KG1 (cell line): ENCODE results near the gene CES4A.
"Not testable (repeated sequence)": the region's sequence is repeated elsewhere in the genome, so short reads cannot be mapped to it uniquely, and the experiment has no call there.

Experiments
- DNase-seq: peaks from one replicate; lab custom pipeline; 2025; lab: John Stamatoyannopoulos, UW

Gene CES4A

DNA sequence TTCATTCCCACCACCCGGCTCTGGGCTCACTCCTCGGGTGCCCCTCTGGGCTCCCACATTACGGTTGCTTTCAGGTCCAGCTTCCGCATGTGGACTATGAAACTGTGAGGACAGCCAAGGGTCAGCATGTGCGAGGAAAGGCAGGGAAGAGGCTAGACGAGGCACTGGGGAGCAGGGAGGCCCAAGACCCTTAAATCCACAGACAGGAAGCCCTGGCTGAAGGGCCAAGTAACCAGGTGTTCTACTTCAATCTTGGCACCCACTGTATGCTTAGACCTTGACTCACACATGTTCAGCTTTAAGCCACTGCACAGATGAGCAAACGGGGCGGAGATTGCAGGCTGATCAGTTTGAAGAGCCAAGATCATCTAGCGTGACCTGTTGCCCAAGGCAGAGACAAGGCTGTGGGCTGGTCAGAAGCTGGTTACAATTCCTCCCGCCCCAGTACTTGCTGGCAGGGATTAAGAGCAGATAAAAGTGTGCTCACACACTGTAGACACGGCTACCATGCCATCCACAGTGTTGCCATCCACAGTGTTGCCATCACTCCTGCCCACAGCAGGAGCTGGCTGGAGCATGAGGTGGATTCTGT, at the start of gene CES4A:
Gene CES4A, plus strand, starts transcription at position 393 of the 592 bp plus-strand sequence. Its CDS starts 184 bp downstream, at position 577.
- no peak for DNase-seq

DNA sequence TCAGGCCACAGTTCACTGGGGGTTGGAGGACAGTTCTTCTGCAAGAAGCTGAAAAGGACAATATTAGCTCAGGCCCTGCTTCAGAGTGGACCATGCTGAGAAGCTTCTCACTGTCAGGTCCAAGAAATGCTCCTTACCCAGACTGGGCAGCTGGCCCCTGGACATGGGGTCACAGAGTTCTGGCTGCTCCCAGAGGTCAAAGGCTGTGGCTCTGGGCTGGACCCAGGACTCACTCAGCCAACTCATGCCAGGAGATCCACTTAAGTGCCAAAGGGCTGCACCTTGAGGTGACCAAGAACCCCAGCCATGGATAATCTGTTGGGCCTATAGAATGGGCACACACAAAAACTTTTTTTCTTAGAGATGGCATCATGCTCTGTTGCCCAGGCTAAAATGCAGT, 49.0 kb upstream of the CES4A start:
- DNase-seq, result no peak

DNA sequence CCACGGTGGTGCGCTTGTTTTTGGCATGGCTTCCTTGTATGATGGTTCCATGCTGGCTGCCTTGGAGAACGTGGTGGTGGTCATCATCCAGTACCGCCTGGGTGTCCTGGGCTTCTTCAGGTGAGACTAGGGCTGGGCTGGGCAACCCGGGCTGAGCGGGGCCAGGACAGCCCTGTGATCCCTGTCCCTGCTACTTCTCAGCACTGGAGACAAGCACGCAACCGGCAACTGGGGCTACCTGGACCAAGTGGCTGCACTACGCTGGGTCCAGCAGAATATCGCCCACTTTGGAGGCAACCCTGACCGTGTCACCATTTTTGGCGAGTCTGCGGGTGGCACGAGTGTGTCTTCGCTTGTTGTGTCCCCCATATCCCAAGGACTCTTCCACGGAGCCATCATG, 48.2 kb upstream of the CES4A start:
- no peak for DNase-seq

DNA sequence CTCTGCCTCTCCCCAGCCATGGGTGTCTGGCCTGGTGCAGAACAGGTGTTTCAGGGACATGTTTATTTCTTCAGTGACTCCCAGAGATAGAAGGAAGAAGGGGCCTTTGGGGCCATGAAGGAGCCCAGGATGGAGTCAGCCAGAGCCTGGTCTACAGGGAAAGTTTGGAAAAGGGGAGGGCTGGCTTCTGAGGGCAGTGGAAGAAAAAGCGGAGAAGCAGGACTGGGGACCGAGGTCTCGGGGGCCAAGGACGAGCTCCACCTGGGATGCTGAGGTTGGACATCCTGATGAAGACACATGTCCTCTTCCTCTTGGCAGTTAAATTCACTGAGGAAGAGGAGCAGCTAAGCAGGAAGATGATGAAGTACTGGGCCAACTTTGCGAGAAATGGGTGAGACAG, 45.4 kb upstream of the CES4A start:
- no peak for DNase-seq

DNA sequence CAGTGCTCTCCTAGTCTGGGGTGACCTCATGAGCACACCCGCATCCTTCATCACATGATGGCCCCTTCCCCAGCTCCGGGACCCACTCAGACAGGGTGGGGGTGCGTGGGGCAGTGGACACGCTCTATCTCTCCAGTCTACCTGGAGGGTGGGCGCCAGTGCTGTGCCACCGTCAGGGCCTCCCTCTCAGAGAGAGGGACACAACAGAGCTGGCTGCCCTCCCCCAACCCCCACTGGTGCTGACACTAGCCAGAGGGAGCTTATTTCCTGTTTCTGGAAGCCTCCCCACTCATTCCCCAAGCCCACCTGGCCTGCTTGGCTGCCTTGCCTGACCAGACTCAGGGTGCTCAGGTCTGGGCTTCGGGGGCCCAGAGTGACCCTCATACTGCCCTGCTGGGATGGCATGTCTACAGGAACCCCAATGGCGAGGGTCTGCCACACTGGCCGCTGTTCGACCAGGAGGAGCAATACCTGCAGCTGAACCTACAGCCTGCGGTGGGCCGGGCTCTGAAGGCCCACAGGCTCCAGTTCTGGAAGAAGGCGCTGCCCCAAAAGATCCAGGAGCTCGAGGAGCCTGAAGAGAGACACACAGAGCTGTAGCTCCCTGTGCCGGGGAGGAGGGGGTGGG, 44.8 kb upstream of the CES4A start:
- DNase-seq, result no peak

DNA sequence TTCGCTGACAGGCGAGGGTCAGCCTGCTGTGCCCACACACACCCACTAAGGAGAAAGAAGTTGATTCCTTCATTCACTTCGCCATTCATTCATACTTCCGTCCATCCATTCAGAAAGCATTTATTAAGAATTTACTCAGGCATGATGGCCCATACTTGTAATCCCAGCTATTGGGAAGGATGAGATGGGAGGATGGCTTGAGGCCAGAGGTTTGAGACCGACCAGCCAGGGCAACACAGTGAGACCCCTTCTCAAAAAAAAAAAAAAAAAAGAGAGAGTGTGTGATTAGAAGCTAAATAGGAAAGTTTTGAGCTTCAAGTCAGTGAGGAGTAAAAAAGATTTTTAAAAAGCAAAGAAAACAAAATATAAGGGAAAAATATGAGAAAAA, 44.3 kb upstream of the CES4A start:
- DNase-seq, result no peak

DNA sequence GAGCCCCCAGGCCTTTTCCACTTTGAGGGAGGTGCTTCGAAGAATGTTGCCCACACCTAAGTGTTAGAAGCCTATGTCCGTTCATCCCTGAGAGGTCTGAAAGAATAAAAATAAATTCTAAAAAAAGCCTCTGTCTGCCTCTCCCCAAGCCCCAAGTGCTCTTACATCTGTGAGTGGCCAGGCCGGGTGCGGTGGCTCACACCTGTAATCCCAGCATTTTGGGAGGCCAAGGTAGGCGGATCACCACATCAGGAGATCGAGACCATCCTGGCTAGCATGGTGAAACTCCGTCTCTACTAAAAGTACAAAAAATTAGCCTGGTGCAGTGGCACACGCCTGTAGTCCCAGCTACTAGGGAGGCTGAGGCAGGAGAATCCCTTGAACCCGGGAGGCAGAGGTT, 43.4 kb upstream of the CES4A start:
- DNase-seq, result not testable (repeated sequence)

DNA sequence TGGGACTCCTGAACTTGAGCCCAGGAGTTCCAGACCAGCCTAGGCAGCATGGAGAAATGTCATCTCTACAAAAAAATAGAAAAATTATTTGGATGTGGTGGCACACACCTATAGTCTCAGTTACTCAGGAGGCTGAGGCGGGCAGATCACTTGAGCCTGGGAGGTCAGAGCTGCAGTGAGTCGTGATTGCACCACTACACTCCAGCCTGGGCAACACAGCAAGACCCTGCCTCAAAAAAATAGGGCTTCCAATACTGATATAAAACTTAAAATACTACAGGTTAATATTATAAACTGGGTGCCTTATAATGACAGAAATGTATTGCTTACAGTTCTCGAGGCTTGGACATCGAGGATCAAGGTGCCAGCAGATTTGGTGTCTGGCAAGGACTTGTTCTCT, 42.5 kb upstream of the CES4A start:
- no peak for DNase-seq

DNA sequence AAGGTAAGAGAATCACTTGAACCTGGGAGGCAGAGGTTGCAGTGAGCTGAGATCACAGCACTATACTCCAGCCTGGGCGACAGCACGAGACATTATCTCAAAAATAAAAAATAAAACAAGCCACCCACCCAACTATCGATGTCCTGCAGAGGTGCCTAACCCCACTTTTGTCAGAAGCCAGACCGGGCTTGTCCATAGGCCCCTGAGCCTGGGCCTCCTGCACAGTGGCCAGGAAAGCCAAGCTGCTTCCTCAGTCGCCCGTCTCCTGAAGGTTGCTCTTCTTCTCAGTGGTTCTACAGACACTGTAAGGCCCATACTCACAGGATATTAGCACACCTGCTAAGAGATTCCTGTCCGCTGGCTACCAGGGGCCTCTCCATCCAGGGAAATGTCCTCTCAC, 41.8 kb upstream of the CES4A start:
- DNase-seq, result no peak

DNA sequence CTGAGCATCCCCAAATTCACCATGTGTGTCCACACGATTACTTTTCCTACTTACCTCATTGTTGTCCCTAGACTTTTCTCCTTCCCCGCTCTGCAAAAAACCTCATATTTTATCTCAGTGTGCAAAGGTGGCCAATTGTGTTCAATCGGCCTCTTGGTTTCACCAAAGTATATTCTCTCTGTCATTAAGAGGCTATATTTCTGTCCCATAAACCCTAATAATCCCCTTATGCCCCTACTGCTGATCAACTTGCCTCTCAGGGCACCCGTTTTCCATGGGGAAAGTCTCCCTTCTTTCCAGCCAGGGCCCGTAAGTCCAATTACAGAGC, 41.5 kb upstream of the CES4A start:
- DNase-seq, result no peak

DNA sequence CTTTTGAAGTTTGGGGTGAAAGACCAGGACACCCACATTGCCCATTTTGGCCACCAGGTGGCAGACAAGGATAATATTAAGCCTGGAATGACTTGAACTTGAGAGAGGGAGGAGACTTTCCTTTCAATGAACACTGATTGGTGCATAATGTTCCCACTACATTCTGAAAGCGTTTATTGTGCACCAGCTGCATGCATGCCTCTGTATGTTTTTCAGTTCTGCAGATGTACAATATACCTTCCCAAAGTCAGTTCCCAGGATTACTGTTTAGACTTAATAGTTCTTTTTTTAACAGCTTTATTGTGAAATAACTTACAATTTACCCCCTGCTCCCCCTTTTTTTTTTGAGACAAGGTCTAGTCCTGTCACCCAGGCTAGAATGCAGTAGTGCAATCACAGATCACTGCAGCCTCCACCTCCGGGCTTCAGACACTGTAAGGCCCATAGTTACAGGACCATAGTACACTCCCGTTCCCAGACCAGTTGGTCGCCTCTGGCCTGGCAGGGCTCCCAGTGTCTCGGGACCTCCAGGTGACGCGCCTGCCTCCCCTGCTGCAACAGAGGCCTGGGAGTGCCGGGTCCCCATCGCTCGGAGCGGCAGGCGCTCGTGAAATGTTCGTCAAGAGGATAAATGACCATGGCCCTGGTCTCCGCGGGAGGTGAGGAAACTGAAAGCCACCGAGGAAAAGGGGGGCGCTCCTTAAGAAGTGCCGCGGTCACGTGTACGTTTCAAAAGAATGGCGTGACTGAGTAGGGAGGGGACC, 40.9 kb upstream of the CES4A start:
- peak; percentile 64 for DNase-seq

DNA sequence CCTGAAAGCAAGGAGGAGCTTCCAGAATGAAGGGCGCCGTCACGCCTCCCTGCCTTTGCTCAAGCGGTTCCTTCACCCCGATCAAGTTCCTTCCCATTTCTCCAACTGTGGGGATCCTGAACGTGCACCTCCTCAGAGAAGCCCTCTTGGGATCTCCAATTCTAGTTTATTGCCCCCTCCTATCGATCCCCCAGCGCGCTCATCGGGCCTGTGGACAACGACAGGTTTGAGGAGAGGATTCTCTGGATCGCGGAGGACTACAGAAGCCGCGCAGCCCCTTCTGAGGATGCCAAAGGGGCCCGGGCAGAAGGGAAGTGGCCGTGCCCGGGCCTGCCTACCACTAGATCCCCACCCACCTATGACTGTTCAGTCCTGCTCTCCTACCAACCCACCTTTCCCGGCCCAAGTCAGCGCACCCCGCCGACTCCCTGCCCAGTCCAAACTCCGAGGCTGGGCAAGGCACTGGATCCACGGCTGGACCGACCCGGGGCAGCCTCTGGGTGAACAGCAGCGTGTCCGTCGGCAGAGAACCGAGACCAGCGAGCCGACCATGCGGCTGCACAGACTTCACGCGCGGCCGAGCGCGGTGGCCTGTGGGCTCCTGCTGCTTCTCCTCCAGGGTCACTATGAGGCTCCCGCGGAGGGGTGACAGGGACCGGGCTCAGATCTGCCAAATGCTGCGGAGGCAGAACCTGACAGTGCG, 40.1 kb upstream of the CES4A start:
- no peak for DNase-seq

DNA sequence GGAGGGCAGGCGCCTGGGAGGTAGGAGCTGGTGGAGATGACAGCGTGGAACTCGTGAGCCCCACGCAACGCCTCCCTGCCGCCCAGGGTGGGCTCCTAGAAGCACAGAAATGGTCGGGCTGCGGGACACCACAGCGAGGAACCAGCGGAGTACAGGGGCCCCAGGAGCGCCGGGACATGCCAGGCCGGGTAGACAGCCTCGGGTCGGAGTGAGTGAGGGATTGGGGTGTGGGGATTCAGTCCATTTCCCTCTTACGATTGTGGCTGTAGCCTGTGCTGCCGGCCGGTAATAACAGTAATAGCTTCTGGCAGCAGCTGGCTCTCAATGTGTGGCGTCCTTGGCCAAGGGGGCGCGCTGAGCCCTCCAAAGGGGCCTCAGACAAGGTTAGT, 39.6 kb upstream of the CES4A start:
- DNase-seq, result no peak

DNA sequence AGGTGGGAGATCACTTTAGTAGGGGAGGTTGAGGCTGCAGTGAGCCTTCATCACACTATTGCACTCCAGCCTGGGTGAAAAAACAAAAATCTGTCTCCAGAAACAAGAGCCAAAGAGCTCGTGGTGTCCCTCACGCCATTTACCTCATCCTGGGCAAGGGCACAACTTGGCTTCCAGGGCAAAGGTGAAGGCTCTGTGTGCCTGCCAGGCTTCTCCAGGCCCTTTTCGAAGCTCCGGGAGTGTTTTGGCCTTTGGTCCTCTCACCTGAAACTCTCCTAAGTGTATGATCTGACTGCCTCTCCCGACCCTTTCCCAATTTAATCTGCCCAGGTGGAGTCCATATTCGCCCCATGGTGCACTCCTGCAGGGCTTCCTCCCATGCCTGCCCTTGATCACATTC, 38.9 kb upstream of the CES4A start:
- no peak for DNase-seq

DNA sequence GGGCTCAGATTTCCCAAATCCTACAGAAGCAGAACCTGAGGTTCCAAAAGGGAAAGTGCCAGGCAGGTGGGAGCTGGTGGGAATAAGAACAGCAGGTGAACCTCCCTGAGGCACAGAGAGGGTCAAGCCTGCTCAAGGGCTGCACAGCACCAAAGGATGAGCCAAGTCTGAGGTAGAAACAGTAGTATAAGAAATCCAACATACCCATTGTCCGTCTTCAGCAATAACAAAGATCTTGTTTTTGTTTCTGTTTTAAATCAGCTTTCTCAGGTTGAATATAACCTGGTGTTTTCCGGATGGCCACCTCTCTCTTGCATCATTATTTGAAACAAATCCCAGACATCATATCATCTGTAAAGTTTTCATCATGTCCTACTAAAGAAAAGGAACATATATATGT, 38.0 kb upstream of the CES4A start:
- DNase-seq, result no peak

DNA sequence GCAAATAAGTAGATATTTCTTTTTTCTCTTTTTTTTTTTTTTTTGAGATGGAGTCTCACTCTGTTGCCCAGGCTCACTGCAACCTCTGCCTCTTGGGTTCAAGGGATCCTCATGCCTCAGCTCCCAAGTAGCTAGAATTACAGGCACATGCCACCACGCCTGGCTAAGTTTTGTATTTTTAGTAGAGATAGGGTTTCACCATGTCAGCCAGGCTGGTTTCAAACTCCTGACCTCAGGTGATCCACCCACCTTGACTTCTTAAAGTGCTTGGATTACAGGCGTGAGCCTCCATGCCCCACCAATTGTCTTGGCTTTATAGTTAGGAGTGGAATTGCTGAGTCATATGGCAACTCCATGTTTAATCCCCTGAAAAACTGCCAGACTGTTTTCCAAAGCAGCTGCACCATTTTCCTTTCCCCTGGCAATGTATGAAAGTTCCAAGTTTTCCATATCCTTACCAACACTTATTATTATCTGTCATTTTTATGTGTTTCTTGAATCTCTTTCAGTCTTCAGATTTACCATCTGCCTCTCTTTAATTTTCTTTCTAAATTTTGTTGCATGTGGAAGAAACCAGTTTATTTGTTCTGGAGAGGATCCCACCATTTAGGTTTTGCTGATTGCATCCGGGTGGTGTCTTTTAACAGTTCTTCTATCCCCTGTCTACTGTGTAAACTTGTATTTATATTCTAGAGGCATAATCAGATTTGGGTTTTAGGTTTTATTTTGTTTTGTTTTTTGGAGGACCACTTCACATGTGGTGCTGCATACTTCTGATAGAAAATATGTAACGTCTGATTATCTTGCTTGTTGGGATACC, 37.2 kb upstream of the CES4A start:
- DNase-seq, result no peak

DNA sequence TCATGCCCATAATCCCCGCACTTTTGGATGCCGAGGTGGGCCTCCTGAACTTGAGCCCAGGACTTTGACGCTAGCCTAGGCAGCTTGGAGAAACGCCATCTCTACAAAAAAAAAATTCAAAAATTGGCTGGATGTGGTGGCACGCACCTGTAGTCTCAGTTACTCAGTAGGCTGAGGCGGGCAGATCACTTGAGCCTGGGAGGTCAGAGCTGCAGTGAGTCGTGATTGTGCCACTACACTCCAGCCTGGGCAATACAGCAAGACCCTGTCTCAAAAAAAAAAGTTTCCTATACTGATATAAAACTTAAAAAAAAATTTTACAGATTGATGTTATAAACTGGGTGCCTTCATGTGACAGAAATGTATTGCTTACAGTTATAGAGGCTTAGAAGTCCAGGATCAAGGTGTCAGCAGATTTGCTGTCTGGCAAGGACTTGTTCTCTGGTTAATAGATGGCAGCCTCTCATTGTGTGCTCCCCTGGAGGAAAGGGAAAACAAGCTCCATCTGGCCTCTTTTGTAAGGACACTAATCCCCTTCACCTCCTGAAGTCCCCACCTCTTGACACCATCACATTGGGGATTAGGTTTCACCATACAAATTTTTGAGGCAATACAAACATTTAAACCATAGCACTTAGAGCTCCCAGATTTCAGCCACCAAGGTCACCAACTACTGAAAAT, 35.8 kb upstream of the CES4A start:
- DNase-seq, result no peak

DNA sequence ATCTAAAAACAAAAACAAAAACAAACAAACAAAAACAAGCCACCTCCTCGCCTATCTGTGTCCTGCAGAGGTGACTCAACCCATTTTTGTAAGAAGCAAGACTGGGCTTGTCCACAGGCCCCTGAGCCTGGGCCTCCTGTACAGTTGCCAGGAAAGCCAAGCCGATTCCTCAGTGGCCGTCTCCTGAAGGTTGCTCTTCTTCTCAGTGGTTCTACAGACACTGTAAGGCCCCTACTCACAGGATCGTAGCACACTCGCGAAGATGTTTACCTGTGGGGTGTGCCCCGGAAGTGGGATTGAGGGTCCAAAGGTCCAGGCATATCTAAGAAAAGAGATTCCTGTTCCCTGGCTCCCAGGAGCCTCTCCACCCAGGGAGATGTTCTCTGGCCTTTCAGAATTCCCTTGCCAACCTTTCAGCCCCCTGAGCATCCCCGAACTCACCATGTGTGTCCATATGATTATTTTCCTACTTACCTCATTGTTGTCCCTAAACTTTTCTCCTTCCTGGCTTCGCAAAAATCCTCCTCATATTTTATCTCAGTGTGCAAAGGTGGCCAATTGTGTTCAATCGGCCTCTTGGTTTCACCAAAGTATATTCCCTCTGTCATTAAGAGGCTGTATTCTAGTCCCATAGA, 34.8 kb upstream of the CES4A start:
- DNase-seq, result no peak

DNA sequence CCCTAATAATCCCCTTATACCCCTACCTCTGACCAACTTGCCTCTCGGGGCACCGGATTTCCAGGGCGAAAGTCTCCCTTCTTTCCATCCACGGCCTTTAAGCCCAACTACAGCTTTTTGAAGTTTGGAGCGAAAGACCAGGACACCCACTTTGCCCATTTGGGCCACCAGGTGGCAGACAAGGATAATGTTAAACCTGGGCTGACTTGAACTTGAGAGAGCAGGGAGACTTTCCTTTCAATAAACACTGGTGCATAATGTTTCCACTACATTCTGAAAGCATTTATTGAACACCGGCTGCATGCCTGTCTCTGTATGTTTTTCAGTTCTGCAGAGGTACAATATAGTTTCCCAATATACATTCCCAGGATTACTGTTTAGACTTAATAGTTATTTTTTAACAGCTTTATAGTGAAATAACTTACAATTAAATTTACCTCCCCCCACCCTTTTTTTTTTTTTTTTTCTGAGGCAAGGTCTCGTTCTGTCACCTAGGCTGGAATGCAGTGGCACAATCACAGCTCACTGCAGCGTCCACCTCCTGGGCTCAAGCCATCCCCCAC, 34.2 kb upstream of the CES4A start:
- DNase-seq, result peak; percentile 59

DNA sequence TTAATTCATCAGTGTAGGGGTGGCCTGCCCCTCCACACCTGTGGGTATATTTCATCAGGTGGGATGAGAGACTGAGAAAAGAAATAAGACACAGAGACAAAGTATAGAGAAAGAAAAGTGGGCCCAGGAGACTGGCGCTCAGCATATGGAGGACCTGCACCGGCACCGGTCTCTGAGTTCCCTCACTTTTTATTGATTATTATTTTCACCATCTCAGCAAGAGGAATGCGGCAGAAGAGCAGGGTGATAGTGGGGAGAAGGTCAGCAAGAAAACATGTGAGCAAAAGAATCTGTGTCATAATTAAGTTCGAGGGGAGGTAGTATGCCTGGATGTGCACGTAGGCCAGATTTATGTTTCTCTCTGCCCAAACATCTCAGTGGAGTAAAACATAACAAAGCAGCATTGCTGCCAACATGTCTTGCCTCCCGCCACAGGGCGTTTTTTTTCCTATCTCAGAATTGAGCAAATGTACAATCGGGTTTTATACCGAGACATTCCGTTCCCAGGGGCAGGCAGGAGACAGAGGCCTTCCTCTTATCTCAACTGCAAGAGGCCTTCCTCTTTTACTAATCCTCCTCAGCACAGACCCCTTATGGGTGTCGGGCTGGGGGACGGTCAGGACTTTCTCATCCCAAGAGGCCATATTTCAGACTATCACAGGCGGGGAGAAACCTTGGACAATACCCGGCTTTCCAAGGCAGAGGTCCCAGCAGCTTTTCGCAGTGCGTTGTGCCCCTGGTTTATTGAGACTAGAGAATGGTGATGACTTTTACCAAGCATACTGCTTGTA, 32.8 kb upstream of the CES4A start:
- not testable (repeated sequence) for DNase-seq
